ENCODE results near the gene FYB2.

The FYB2 gene

DNA sequence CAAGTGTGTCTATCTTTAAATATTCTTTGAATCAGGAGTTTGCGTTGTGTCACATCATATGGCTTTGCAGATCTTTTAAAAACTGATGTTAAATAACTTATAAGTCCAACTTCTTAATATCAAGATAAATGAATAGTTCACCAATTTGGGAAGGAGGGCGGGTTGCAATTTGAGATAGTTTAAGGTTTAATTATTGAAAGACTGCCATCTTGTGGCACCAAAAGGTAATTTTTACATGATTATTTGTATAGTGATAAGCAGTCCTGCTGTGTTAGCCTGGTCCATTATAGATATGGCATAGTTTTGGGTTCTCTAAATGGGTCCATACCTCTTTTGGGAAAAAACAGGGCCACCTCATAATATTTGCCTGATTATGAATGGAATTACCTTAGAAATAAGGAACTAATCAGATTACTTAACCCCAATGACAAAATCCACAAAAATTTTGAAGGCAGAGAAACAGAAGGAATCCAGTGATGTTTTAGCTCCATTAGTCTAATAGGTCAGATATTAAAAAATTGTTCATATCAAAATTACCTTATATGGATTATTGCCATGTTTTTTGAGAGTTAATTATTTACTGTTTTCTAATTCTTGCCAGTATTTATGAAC, 109.8 kb downstream of the FYB2 start:
- DNase-seq: no peak

DNA sequence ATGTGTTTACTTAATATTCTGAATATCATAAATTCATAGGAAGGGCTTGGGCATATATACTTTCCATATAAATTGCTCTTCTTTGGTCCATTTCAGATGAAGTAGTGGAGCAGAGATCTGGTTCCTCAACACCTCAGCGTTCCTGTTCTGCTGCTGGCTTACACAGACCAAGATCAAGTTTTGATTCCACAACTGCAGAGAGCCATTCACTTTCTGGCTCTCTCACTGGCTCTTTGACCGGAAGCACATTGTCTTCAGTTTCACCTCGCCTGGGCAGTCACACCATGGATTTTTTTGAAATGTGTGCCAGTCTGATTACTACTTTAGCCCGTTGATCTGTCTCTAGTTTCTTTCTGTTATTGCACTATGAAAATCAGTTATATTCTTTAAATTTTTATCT, 111.8 kb downstream of the FYB2 start:
- no peak for DNase-seq

DNA sequence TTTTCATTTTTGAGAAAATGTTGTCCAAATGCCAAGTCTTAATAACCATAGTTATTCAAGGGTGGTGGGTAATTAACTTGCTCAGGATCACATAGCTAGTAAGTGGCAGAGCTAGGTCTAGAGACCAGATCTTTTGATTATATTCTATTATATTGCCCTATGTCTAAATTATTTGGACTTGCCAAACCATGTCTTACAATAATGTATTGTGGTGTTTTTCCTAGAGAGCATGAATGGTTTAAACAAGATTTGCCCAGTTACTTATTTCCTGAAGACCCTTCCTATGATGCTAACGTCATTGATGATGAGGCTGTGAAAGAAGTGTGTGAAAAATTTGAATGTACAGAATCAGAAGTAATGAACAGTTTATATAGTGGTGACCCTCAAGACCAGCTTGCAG, 115.5 kb downstream of the FYB2 start:
- no peak for DNase-seq

DNA sequence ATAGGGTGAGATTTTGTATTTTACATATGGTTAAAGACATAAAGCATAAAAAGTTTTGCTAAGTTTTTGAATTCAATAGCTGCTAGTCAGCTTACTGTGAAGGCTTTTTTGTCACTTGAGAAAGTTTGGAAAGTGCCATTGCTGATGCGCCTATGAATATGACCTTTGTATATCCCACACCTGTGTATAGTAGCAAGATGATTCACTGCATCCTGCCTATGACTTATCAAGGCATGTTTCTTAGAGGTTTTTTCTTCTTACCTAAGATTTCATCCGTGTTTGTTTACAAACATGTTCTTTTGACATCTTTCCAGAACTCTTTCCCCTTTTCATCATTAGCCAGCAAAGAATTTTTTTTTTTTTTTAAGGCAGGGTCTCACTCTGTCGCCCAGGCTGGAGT, 122.5 kb downstream of the FYB2 start:
- no peak for DNase-seq

DNA sequence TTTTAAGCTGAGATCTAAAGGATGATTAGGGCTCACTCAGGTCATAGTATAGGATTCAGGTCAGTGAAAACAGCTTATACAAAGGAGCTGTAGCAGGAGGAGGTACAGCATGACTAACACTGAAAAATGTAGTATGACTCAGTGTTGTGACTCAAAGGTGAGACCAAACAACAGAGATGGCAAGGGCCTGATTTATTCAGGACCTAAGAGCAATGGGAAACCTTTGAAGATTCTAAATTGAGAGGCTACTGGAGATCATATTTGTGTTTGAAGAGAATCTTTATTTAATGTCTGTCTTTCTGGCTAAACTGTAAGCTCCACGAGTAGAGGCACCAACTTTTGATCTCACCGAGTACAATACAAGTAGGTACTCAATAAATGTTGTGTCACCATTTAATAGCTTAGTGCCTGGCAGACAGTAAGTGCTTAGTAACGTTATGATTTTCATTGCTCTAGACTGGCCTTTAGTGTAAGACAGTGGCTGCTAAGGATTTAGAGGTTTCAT, 130.6 kb downstream of the FYB2 start:
- DNase-seq: no peak

DNA sequence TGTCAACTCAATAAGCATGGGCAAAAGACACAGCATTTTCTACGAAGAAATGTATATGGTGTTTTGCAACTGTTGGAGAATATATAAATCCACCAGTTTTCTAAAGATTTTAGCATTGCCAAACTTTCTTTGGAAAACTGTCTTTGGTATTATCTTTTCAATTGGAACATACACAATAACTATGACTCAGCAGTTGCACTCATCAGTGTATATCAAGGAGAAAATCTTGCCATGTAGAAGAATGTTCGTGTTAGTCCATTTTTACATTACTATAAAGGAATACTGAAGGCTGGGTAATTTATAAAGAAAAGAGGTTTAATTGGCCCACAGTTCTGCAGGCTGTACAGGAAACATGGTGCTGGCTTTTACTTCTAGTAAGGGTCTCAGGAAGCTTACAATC, 133.0 kb downstream of the FYB2 start:
- DNase-seq: no peak

DNA sequence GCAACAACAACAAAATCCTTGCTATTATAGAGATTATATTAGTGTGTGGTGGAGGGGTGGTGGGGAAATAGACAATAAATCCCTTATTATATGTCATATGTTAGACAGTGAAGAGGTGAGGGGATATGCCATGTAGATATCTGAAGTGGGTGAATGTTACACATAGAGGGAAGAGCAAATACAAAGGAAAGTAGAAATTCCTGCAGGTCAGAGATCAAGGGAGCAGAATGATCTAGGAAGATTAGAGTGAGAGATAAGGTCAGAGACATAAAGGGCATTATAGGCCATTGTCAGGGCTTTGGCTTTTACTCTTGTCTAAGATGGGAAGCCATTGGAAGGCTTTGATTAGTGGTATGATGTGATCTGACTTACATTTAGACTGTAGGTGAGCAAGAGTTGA, 135.6 kb downstream of the FYB2 start:
- DNase-seq: no peak

DNA sequence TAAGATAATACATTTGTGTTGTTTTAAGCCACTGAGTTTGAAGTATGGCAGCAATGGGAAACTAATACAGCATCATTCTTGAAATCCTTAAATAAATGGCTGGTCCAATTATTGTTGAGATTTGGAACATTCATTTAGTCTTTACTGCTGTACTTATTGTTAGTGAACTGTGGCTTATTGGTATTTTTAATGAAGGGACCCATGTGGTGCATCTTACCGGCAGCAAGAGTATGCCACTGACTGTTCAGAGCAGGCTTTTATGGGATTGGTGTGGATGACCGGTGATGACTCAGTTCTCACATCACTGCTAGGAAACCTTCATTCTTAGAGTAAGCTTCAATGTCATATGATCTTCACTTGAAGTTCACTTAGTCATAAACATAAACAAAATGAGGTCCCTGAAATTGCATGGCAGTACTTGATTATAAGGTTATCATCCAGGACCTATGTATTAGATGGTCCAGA, 142.6 kb downstream of the FYB2 start:
- no peak for DNase-seq

DNA sequence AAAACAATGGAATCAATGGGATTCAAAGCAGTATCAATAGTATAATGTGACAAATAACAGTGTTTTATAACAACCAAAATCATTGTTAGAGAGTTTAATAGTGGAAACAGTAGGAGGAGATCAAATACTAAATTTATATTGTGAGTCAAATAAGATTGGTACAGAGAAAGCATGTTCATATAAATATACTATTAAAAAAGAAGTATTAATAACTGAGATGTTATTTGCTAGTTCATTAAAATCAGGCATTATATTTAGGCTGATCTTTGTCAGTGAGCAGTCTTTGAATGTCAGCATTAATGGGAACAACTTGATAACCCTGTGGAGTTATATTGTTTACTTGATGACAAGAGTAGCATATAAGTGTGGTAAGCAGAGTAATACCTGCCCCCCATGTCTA, 143.4 kb downstream of the FYB2 start:
- DNase-seq: no peak

DNA sequence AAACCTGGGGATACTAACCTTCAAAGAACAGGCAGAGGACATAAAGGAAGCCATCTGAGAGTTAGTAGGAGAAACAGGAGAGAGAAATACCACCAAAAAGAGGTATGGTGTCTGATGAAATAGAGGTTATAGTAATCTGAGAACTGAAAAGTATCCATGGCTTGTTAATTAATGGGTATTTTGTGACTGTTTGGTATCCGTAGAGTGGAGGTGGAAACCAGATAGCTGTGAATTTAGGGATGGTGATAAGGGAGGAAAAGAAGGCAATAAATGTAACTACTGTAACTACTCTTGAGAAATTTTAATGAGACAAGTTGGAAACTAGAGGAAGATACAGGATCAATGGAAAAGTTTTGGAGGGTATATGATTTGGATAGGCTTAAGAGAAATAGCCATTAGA, 146.6 kb downstream of the FYB2 start:
- DNase-seq: no peak

DNA sequence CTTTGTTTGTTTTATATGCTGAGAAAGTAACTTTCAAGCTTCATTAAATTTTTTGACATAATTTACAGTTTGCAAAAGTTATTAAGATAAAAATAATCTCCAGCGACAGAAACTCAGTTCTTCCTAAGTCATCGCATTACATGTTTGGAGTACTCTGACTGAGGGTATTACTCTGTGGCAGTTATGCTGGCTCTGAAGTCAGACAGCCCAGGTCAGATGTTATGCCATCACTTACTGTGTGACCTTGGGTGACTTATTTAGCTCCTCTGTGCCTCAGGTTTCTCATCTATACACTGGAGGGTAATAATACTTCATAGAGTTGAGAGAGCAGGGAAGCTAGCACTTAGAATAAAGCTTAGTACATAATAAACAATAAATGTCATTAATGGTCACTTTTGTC, 147.7 kb downstream of the FYB2 start:
- no peak for DNase-seq

DNA sequence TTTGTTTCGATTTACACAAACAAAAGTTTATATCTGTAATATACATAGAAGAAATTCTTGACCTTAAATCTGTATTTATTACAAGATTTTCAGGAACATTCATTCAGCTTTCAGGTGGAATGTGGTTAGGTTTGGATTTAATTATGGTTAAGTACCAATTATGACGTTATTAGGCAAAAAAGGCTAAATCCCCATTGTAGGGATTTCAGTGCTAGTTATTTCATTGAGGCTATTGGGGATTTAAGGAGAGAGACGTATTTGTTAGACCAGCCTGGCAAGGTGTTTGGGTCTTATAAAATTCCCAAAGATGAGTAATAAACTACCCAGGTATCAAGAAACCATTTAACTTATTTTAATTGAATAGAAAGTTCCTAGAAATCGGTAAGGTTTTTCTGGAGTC, 148.1 kb downstream of the FYB2 start:
- DNase-seq: no peak

DNA sequence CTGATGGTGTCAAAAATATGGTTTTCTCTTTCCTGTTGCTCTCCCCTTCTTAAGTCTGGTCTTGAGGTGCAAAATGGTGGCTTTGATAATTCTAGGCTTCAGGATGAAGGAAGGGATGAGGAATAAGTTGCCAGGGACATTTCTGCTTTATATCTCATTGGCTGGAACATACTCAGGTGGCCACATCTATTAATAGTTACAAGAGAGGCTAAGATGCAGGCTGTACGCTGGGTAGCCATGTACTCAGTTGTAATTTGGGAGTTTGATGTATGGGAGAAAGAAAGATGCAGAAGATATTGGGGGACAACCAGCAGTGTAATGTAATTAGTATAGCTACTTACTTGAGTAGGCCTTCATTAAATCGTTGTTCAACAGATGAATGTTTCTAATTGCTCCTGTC, 148.9 kb downstream of the FYB2 start:
- no peak for DNase-seq

Measured in GDM1 (cell line).